Prostate gland (tissue), 2 donors: ENCODE measurements around the gene FRMD4A. TPM values are rescaled to one million over a fixed set of nuclear protein-coding genes. Genes with fewer than 3 reads are reported as not detected.

ENCODE experiments used
- DNase-seq: peaks from one replicate; pipeline ENCODE4 v3.0.0-alpha.2; 2019; ENCODE audit warnings: low spot score
- H3K27ac ChIP-seq, 2 donors: fragments of 200-600 bp; sonication (generic); 2 replicates each; pipeline ENCODE4 v1.5.1; 2017 to 2019
- H3K27me3 ChIP-seq: fragments of 200-600 bp; sonication (generic); replicated peaks from 2 replicates; pipeline ENCODE4 v1.5.1; 2019; ENCODE audit not compliant: insufficient read depth
- H3K36me3 ChIP-seq, 2 donors: fragments of 200-600 bp; sonication (generic); 1 replicate in 1 of 2; 2 replicates in 1 of 2; pipeline versions ENCODE4 v1.5.1 to v1.8.1; 2017 to 2019
- H3K4me1 ChIP-seq: fragments of 200-600 bp; sonication (generic); replicated peaks from 2 replicates; pipeline ENCODE4 v1.5.1; 2019
- H3K4me3 ChIP-seq, 2 donors: fragments of 200-600 bp; sonication (generic); 2 replicates each; pipeline ENCODE4 v1.5.1; 2017 to 2019
- H3K9me3 ChIP-seq: fragments of 200-600 bp; sonication (generic); 2 replicates; pipeline ENCODE4 v1.5.1; 2017
- CTCF ChIP-seq, 4 experiments: fragments of 200-600 bp in 2 of 4; fragments of 450-650 bp in 2 of 4; sonication (generic) in 2 of 4; IDR thresholded peaks; 1 replicate in 3 of 4; 2 replicates in 1 of 4; pipeline ENCODE4 v1.5.1; 2016 to 2019; ENCODE audit warnings: antibody characterized with exemption in 4 of 4, mild to moderate bottlenecking in 2 of 4, moderate library complexity in 2 of 4
- POLR2A ChIP-seq: fragments of 450-650 bp; IDR thresholded peaks from one replicate; pipeline ENCODE4 v1.6.1; 2016; ENCODE audit warnings: antibody characterized with exemption, mild to moderate bottlenecking
- POLR2AphosphoS5 ChIP-seq: sonication (generic); formaldehyde crosslinking; IDR thresholded peaks from one replicate; pipeline ENCODE4 v1.6.1; 2017; ENCODE audit warnings: antibody characterized with exemption
- whole genome bisulfite sequencing: methylation state at CpG from one replicate; pipeline ENCODE4 v1.1.5; 2018; 5-methylcytosine and 5-hydroxymethylcytosine counted together
- intact Hi-C: fragments of 100-400 bp; cut with DNase I; formaldehyde crosslinking; loops from one replicate; pipeline ENCODE4 v1.14.2; 2022
- total RNA-seq, 2 donors: library from RNA; depleted of rRNA; stranded (reverse); fragments of >200 nt; gene quantifications; one replicate each; pipeline ENCODE4 v1.1.0, GENCODE V29; 2016

The FRMD4A gene
- total RNA-seq, 2 donors from 2014 or later, result 38.0 to 53.2 TPM

- H3K27ac ChIP-seq, result peak overlapping the region; percentile 6 to 22
- no peaks in the 10 kb centered on the region for H3K27me3 ChIP-seq
- H3K4me1 ChIP-seq, result no peaks in the 10 kb centered on the region
- H3K36me3 ChIP-seq, result no peaks in the 10 kb centered on the region
- no peak overlapping the region for H3K4me3 ChIP-seq
- TF ChIP-seq POLR2AphosphoS5, result no peak
- no peak for TF ChIP-seq CTCF (IDR thresholded peaks at IDR 0.05)
- no peak for TF ChIP-seq POLR2A
- intact Hi-C loops, result no loop called here
- peak; percentile 23 for DNase-seq
- WGBS, result 20% methylated on average over 5 of the region's 5 CpGs
- no peaks in the 10 kb centered on the region for H3K9me3 ChIP-seq
Measured at GRCh38 chr10:14162629-14163344, 167.9 kb downstream of the FRMD4A start.

- DNase-seq, result no peak
- H3K9me3 ChIP-seq, result no peaks in the 10 kb centered on the region
- WGBS, result 92% methylated on average over 5 of the region's 5 CpGs
- TF ChIP-seq POLR2AphosphoS5 (no peak), POLR2A (no peak), CTCF (IDR thresholded peaks at IDR 0.05) (no peak)
- no peaks in the 10 kb centered on the region for H3K27me3 ChIP-seq
- H3K4me1 ChIP-seq, result no peaks in the 10 kb centered on the region
- no peak overlapping the region for H3K4me3 ChIP-seq
- H3K36me3 ChIP-seq, result no peaks in the 10 kb centered on the region
- intact Hi-C loops, result no loop called here
- no peak overlapping the region for H3K27ac ChIP-seq
Measured at GRCh38 chr10:14162061-14162460, 168.7 kb downstream of the FRMD4A start.

GRCh38 chr10:14160299-14160698 lies 170.4 kb downstream of the FRMD4A start:
- H3K9me3 ChIP-seq, result no peaks in the 10 kb centered on the region
- 100% methylated on average over 1 of the region's 1 CpG for WGBS
- no peak overlapping the region for H3K27ac ChIP-seq
- H3K27me3 ChIP-seq, result no peaks in the 10 kb centered on the region
- H3K4me3 ChIP-seq, result no peak overlapping the region
- no peak for DNase-seq
- no peak for TF ChIP-seq POLR2A
- TF ChIP-seq POLR2AphosphoS5, result no peak
- no peak for TF ChIP-seq CTCF (IDR thresholded peaks at IDR 0.05)
- H3K4me1 ChIP-seq, result no peaks in the 10 kb centered on the region
- intact Hi-C loops, result no loop called here
- H3K36me3 ChIP-seq, result no peaks in the 10 kb centered on the region

GRCh38 chr10:14158575-14158974 lies 172.1 kb downstream of the FRMD4A start:
- Histone ChIP-seq H3K36me3 (no peaks in the 10 kb centered on the region), H3K27ac (no peak overlapping the region), H3K4me3 (no peak overlapping the region), H3K9me3 (no peaks in the 10 kb centered on the region), H3K4me1 (no peaks in the 10 kb centered on the region), H3K27me3 (no peaks in the 10 kb centered on the region)
- TF ChIP-seq POLR2AphosphoS5 (no peak), CTCF (IDR thresholded peaks at IDR 0.05) (no peak)
- intact Hi-C loops, result no loop called here
- no peak for DNase-seq

GRCh38 chr10:14156104-14156503 lies 174.6 kb downstream of the FRMD4A start:
- H3K27me3 ChIP-seq, result no peaks in the 10 kb centered on the region
- no peaks in the 10 kb centered on the region for H3K4me1 ChIP-seq
- no peak for DNase-seq
- no peak overlapping the region for H3K4me3 ChIP-seq
- WGBS, result 94% methylated on average over 5 of the region's 5 CpGs
- no peaks in the 10 kb centered on the region for H3K9me3 ChIP-seq
- no peaks in the 10 kb centered on the region for H3K36me3 ChIP-seq
- intact Hi-C loops, result no loop called here
- H3K27ac ChIP-seq, result no peak overlapping the region
- TF ChIP-seq POLR2AphosphoS5, result no peak
- TF ChIP-seq CTCF (IDR thresholded peaks at IDR 0.05), result no peak
- no peak for TF ChIP-seq POLR2A
